ENCODE measurements around the gene KLK7. TPM values are rescaled to one million over a fixed set of nuclear protein-coding genes. Genes with fewer than 3 reads are reported as not detected.

KLK7 gene
- total and polyA plus RNA-seq, 10 of the 15 experiments (the other 5 are each of a cell fraction or from before 2014, with no cell fraction given): not detected

GRCh38 chr19:50957587-50957986 is 26.1 kb downstream of the KLK7 start:
- H3K27ac ChIP-seq (ENCODE audit: control insufficient read depth, insufficient read depth): no peak overlapping the region
- no peaks in the 10 kb centered on the region for H3K79me2 ChIP-seq (ENCODE audit: control insufficient read depth, insufficient read depth, low read length)
- H4K20me1 ChIP-seq (ENCODE audit: control insufficient read depth, insufficient read depth): no peaks in the 10 kb centered on the region
- ChIA-PET POLR2A (no interaction called here), RAD21 (ENCODE audit: unreplicated experiment) (no interaction called here), SMC1A (ENCODE audit: uncharacterized antibody, unreplicated experiment) (no interaction called here), CTCF (no interaction called here)
- H3K27me3 ChIP-seq (replicated peaks in 1 of 2; ENCODE audit: control insufficient read depth in 2 of 2, insufficient read depth in 2 of 2, low read length in 1 of 2): peaks cover 0 to 3% of the 10 kb centered on the region in 2 experiments; a peak in 2 of 4 replicates
- no peak for ATAC-seq
- intact Hi-C loops (cut with micrococcal nuclease; ENCODE audit: unreplicated experiment): no loop called here
- 26% methylated on average over 8 of the region's 8 CpGs for WGBS (ENCODE audit: insufficient coverage, insufficient replicate concordance, low lambda C conversion rate, missing lambda C conversion rate)
- no peak overlapping the region for H2AFZ ChIP-seq (ENCODE audit: control insufficient read depth, low read depth, low read length)
- no peak for FAIRE-seq
- in situ Hi-C loops (cut with MboI): no loop called here
- H3K4me1 ChIP-seq (ENCODE audit: control insufficient read depth, insufficient read depth, low read length): no peaks in the 10 kb centered on the region
- no peak for TF ChIP-seq TCF7 (IDR thresholded peaks at IDR 0.05; ENCODE audit: borderline replicate concordance)
- TF ChIP-seq, protein P1, sequence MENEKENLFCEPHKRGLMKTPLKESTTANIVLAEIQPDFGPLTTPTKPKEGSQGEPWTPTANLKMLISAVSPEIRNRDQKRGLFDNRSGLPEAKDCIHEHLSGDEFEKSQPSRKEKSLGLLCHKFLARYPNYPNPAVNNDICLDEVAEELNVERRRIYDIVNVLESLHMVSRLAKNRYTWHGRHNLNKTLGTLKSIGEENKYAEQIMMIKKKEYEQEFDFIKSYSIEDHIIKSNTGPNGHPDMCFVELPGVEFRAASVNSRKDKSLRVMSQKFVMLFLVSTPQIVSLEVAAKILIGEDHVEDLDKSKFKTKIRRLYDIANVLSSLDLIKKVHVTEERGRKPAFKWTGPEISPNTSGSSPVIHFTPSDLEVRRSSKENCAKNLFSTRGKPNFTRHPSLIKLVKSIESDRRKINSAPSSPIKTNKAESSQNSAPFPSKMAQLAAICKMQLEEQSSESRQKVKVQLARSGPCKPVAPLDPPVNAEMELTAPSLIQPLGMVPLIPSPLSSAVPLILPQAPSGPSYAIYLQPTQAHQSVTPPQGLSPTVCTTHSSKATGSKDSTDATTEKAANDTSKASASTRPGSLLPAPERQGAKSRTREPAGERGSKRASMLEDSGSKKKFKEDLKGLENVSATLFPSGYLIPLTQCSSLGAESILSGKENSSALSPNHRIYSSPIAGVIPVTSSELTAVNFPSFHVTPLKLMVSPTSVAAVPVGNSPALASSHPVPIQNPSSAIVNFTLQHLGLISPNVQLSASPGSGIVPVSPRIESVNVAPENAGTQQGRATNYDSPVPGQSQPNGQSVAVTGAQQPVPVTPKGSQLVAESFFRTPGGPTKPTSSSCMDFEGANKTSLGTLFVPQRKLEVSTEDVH (IDR thresholded peaks at IDR 0.05; ENCODE audit: low read depth, partially characterized antibody): no peak
- no peak for TF ChIP-seq YBX1 (IDR thresholded peaks at IDR 0.05)
- no peak for TF ChIP-seq RFX5 (IDR thresholded peaks at IDR 0.05; ENCODE audit: low read depth, low read length)
- H3K9ac ChIP-seq (ENCODE audit: control insufficient read depth, insufficient read depth, low read length): no peak overlapping the region
- H3K4me3 ChIP-seq: no peak overlapping the region
- no peaks in the 10 kb centered on the region for H3K36me3 ChIP-seq (ENCODE audit: control insufficient read depth in 2 of 2, insufficient read depth in 2 of 2, low read length in 1 of 2)
- no TSS peak for BruUV-seq (replicated peaks)
- no peaks in the 10 kb centered on the region; the same call in 2 of the 3 replicates for H3K9me3 ChIP-seq (replicated peaks; ENCODE audit: control insufficient read depth, insufficient read depth, low read length)
- H3K4me2 ChIP-seq (ENCODE audit: control insufficient read depth, insufficient read depth): no peak overlapping the region
- no peak for DNase-seq (ENCODE audit: low read depth, low spot score)

- H3K9me3 ChIP-seq (replicated peaks; ENCODE audit: control insufficient read depth, insufficient read depth, low read length): no peaks in the 10 kb centered on the region
- H3K4me1 ChIP-seq (ENCODE audit: control insufficient read depth, insufficient read depth, low read length): no peaks in the 10 kb centered on the region
- no peaks in the 10 kb centered on the region for H4K20me1 ChIP-seq (ENCODE audit: control insufficient read depth, insufficient read depth)
- in situ Hi-C loops (cut with MboI): no loop called here
- no peak within 1 kb of the TSS for H3K9ac ChIP-seq (ENCODE audit: control insufficient read depth, insufficient read depth, low read length)
- WGBS (ENCODE audit: insufficient coverage, insufficient replicate concordance, low lambda C conversion rate, missing lambda C conversion rate): 12% methylated on average over 7 of the region's 7 CpGs
- SMC1A ChIA-PET (ENCODE audit: uncharacterized antibody, unreplicated experiment): no interaction called here
- no peak within 1 kb of the TSS for H3K27ac ChIP-seq (ENCODE audit: control insufficient read depth, insufficient read depth)
- no peak within 1 kb of the TSS for H3K4me2 ChIP-seq (ENCODE audit: control insufficient read depth, insufficient read depth)
- H2AFZ ChIP-seq (ENCODE audit: control insufficient read depth, low read depth, low read length): no peak within 1 kb of the TSS
- intact Hi-C loops (cut with micrococcal nuclease; ENCODE audit: unreplicated experiment): no loop called here
- peaks cover 0 to 3% of the 10 kb centered on the region in 2 experiments; a peak in 2 of 4 replicates for H3K27me3 ChIP-seq (replicated peaks in 1 of 2; ENCODE audit: control insufficient read depth in 2 of 2, insufficient read depth in 2 of 2, low read length in 1 of 2)
- BruUV-seq (replicated peaks): no TSS peak
- RAD21 ChIA-PET (ENCODE audit: unreplicated experiment): no interaction called here
- ATAC-seq (no peak), DNase-seq (ENCODE audit: low read depth, low spot score) (no peak), FAIRE-seq (no peak)
- CTCF ChIA-PET: no interaction called here
- POLR2A ChIA-PET: no interaction called here
- H3K36me3 ChIP-seq (ENCODE audit: control insufficient read depth in 2 of 2, insufficient read depth in 2 of 2, low read length in 1 of 2): no peaks in the 10 kb centered on the region
- no peaks in the 10 kb centered on the region for H3K79me2 ChIP-seq (ENCODE audit: control insufficient read depth, insufficient read depth, low read length)
- no peak within 1 kb of the TSS for H3K4me3 ChIP-seq
- TF ChIP-seq SUZ12 (IDR thresholded peaks at IDR 0.05; ENCODE audit: unreplicated experiment): no peak
- TF ChIP-seq, protein P2, sequence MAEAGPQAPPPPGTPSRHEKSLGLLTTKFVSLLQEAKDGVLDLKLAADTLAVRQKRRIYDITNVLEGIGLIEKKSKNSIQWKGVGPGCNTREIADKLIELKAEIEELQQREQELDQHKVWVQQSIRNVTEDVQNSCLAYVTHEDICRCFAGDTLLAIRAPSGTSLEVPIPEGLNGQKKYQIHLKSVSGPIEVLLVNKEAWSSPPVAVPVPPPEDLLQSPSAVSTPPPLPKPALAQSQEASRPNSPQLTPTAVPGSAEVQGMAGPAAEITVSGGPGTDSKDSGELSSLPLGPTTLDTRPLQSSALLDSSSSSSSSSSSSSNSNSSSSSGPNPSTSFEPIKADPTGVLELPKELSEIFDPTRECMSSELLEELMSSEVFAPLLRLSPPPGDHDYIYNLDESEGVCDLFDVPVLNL (IDR thresholded peaks at IDR 0.05; ENCODE audit: low read depth, low read length): no peak
- TF ChIP-seq, protein P3, sequence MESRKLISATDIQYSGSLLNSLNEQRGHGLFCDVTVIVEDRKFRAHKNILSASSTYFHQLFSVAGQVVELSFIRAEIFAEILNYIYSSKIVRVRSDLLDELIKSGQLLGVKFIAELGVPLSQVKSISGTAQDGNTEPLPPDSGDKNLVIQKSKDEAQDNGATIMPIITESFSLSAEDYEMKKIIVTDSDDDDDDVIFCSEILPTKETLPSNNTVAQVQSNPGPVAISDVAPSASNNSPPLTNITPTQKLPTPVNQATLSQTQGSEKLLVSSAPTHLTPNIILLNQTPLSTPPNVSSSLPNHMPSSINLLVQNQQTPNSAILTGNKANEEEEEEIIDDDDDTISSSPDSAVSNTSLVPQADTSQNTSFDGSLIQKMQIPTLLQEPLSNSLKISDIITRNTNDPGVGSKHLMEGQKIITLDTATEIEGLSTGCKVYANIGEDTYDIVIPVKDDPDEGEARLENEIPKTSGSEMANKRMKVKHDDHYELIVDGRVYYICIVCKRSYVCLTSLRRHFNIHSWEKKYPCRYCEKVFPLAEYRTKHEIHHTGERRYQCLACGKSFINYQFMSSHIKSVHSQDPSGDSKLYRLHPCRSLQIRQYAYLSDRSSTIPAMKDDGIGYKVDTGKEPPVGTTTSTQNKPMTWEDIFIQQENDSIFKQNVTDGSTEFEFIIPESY (IDR thresholded peaks at IDR 0.05): no peak
Measured at GRCh38 chr19:50952910-50953309, 30.8 kb downstream of the KLK7 start, which contains the start of gene KLK5. Gene KLK5 (minus strand): TSS chr19:50953038. CDS start chr19:50952657, 381 bp downstream.
